ENCODE data around the gene CCDC85B. TPM values are rescaled to one million over a fixed set of nuclear protein-coding genes. Genes with fewer than 3 reads are reported as not detected.
A peak's percentile ranks its signal among the peaks of the same experiment; 100 is the strongest.

The CCDC85B gene
- total RNA-seq, 1 donor from 2014 or later, result 3.9 TPM

- Histone ChIP-seq H3K4me3 (no peak overlapping the region), H4K20me1 (ENCODE audit: low read depth) (peaks cover 14% of the 10 kb centered on the region), H3K36me3 (peaks cover 4% of the 10 kb centered on the region), H3K79me2 (ENCODE audit: low read depth) (peaks cover 17% of the 10 kb centered on the region), H3K27ac (no peak overlapping the region), H3K9me3 (ENCODE audit: low read depth) (no peaks in the 10 kb centered on the region), H3K4me2 (no peak overlapping the region), H3K27me3 (peaks cover 11% of the 10 kb centered on the region), H3K4me1 (peaks cover 13% of the 10 kb centered on the region), H3F3A (ENCODE audit: low read depth) (peaks cover 37% of the 10 kb centered on the region), H2AFZ (replicated peaks) (no peak overlapping the region), H3K9ac (no peak overlapping the region)
- Mint-ChIP-seq H3K9me3 (no peaks in the 10 kb centered on the region), H3K27ac (peak overlapping the region; percentile 60), H3K27me3 (ENCODE audit: insufficient read depth, low read depth) (peaks cover 3% of the 10 kb centered on the region), H3K36me3 (peaks cover 25% of the 10 kb centered on the region), H3K4me1 (peaks cover 35% of the 10 kb centered on the region), H3K4me3 (no peak overlapping the region)
- TF ChIP-seq EZH2 (IDR thresholded peaks at IDR 0.05), result no peak
- TF ChIP-seq CTCF (IDR thresholded peaks at IDR 0.05), result peak; percentile 99
- peak; percentile 88 for DNase-seq (ENCODE audit: low spot score)
Measured at GRCh38 chr11:65884716-65885092, 5.8 kb upstream of the CCDC85B start.

- peaks cover 14% of the 10 kb centered on the region for H4K20me1 ChIP-seq (ENCODE audit: low read depth)
- Mint-ChIP-seq H3K9me3 (no peaks in the 10 kb centered on the region), H3K27me3 (ENCODE audit: insufficient read depth, low read depth) (peaks cover 3% of the 10 kb centered on the region), H3K27ac (no peak overlapping the region), H3K4me1 (peaks cover 40% of the 10 kb centered on the region), H3K4me3 (no peak overlapping the region), H3K36me3 (peaks cover 25% of the 10 kb centered on the region)
- no peak overlapping the region for H3K4me2 ChIP-seq
- H3K27me3 ChIP-seq, result peaks cover 16% of the 10 kb centered on the region
- no peak overlapping the region for H3K27ac ChIP-seq
- H3K9ac ChIP-seq, result no peak overlapping the region
- no peak for TF ChIP-seq EZH2phosphoT487 (IDR thresholded peaks at IDR 0.05)
- TF ChIP-seq EZH2 (IDR thresholded peaks at IDR 0.05), result no peak
- TF ChIP-seq CTCF (IDR thresholded peaks at IDR 0.05), result no peak
- no peak overlapping the region for H3K4me3 ChIP-seq
- no peaks in the 10 kb centered on the region for H3K9me3 ChIP-seq (ENCODE audit: low read depth)
- peaks cover 14% of the 10 kb centered on the region for H3K4me1 ChIP-seq
- H3F3A ChIP-seq (ENCODE audit: low read depth), result peaks cover 41% of the 10 kb centered on the region
- H2AFZ ChIP-seq (replicated peaks), result no peak overlapping the region
- DNase-seq (ENCODE audit: low spot score), result no peak
- H3K36me3 ChIP-seq, result peaks cover 4% of the 10 kb centered on the region
- H3K79me2 ChIP-seq (ENCODE audit: low read depth), result peaks cover 17% of the 10 kb centered on the region
Measured at GRCh38 chr11:65885231-65885630, 5.2 kb upstream of the CCDC85B start.

GRCh38 chr11:65885808-65886536, 4.5 kb upstream of the CCDC85B start:
- Mint-ChIP-seq H3K4me1 (peaks cover 41% of the 10 kb centered on the region), H3K27me3 (ENCODE audit: insufficient read depth, low read depth) (no peaks in the 10 kb centered on the region), H3K36me3 (peaks cover 25% of the 10 kb centered on the region), H3K27ac (no peak overlapping the region), H3K4me3 (peak overlapping the region; percentile 98), H3K9me3 (no peaks in the 10 kb centered on the region)
- H3F3A ChIP-seq (ENCODE audit: low read depth), result peaks cover 41% of the 10 kb centered on the region
- no peaks in the 10 kb centered on the region for H3K9me3 ChIP-seq (ENCODE audit: low read depth)
- H3K9ac ChIP-seq, result no peak overlapping the region
- peaks cover 14% of the 10 kb centered on the region for H4K20me1 ChIP-seq (ENCODE audit: low read depth)
- H3K36me3 ChIP-seq, result peaks cover 4% of the 10 kb centered on the region
- peaks cover 18% of the 10 kb centered on the region for H3K27me3 ChIP-seq
- H3K4me2 ChIP-seq, result no peak overlapping the region
- no peak for DNase-seq (ENCODE audit: low spot score)
- no peak for TF ChIP-seq EZH2 (IDR thresholded peaks at IDR 0.05)
- TF ChIP-seq EZH2phosphoT487 (IDR thresholded peaks at IDR 0.05), result no peak
- TF ChIP-seq CTCF (IDR thresholded peaks at IDR 0.05), result no peak
- H3K4me1 ChIP-seq, result peaks cover 14% of the 10 kb centered on the region
- H2AFZ ChIP-seq (replicated peaks), result no peak overlapping the region
- H3K4me3 ChIP-seq, result no peak overlapping the region
- no peak overlapping the region for H3K27ac ChIP-seq
- H3K79me2 ChIP-seq (ENCODE audit: low read depth), result peaks cover 18% of the 10 kb centered on the region

All from neural progenitor cell (in vitro differentiated cells).